Osteocyte (in vitro differentiated cells): ENCODE measurements around the gene SSPN. TPM values are rescaled to one million over a fixed set of nuclear protein-coding genes. Genes with fewer than 3 reads are reported as not detected.
"Not testable (repeated sequence)": the region's sequence is repeated elsewhere in the genome, so short reads cannot be mapped to it uniquely, and the experiment has no call there.

Source experiments
- DNase-seq: peaks from one replicate; pipeline ENCODE4 v3.0.0; 2021; ENCODE audit warnings: mixed read lengths; ENCODE audit not compliant: unreplicated experiment; ENCODE audit errors: extremely low spot score
- H3K27ac Mint-ChIP-seq: one replicate; pipeline ENCODE4 v1.8.0; 2021; ENCODE audit warnings: mild to moderate bottlenecking, mixed read lengths; ENCODE audit not compliant: unreplicated experiment
- H3K27me3 Mint-ChIP-seq: one replicate; pipeline ENCODE4 v1.8.0; 2021; ENCODE audit warnings: mixed read lengths; ENCODE audit not compliant: unreplicated experiment
- H3K36me3 Mint-ChIP-seq: one replicate; pipeline ENCODE4 v1.8.0; 2021; ENCODE audit warnings: mixed read lengths; ENCODE audit not compliant: unreplicated experiment
- H3K4me1 Mint-ChIP-seq: one replicate; pipeline ENCODE4 v1.8.0; 2021; ENCODE audit warnings: mixed read lengths; ENCODE audit not compliant: unreplicated experiment
- H3K4me3 Mint-ChIP-seq: one replicate; pipeline ENCODE4 v1.8.0; 2021; ENCODE audit warnings: mild to moderate bottlenecking, moderate library complexity, mixed read lengths; ENCODE audit not compliant: unreplicated experiment
- H3K9me3 Mint-ChIP-seq: one replicate; pipeline ENCODE4 v1.8.0; 2021; ENCODE audit warnings: mixed read lengths; ENCODE audit not compliant: unreplicated experiment
- CTCF ChIP-seq: fragments of 200-600 bp; sonication (generic); IDR thresholded peaks from 2 replicates; pipeline ENCODE4 v1.5.0; 2021; ENCODE audit warnings: antibody characterized with exemption, mild to moderate bottlenecking, moderate library complexity
- total RNA-seq: library from RNA; stranded (reverse); gene quantifications from 2 replicates; pipeline ENCODE4 v1.2.1, GENCODE V29; 2021

SSPN gene
- total RNA-seq, 1 donor from 2014 or later, result 19.2 TPM

- H3K36me3 Mint-ChIP-seq, result no peaks in the 10 kb centered on the region
- DNase-seq, result no peak
- no peak overlapping the region for H3K27ac Mint-ChIP-seq
- TF ChIP-seq CTCF, result no peak
- H3K9me3 Mint-ChIP-seq, result no peaks in the 10 kb centered on the region
- no peaks in the 10 kb centered on the region for H3K27me3 Mint-ChIP-seq
- peaks cover 7% of the 10 kb centered on the region for H3K4me1 Mint-ChIP-seq
- H3K4me3 Mint-ChIP-seq, result no peak overlapping the region
These were observed 36.1 kb downstream of the SSPN start for GRCh38 chr12:26231470-26231869.

- no peak for TF ChIP-seq CTCF
- H3K27me3 Mint-ChIP-seq, result no peaks in the 10 kb centered on the region
- H3K36me3 Mint-ChIP-seq, result no peaks in the 10 kb centered on the region
- no peak overlapping the region for H3K27ac Mint-ChIP-seq
- no peak overlapping the region for H3K4me3 Mint-ChIP-seq
- no peak for DNase-seq
- peaks cover 4% of the 10 kb centered on the region for H3K4me1 Mint-ChIP-seq
- no peaks in the 10 kb centered on the region for H3K9me3 Mint-ChIP-seq
These were observed 36.5 kb downstream of the SSPN start for GRCh38 chr12:26231921-26232320.

- Mint-ChIP-seq H3K4me3 (no peak overlapping the region), H3K4me1 (no peaks in the 10 kb centered on the region), H3K9me3 (no peaks in the 10 kb centered on the region), H3K27me3 (no peaks in the 10 kb centered on the region), H3K27ac (no peak overlapping the region), H3K36me3 (no peaks in the 10 kb centered on the region)
- no peak for TF ChIP-seq CTCF
- DNase-seq, result no peak
These were observed 38.3 kb downstream of the SSPN start for GRCh38 chr12:26233631-26234030.

DNA sequence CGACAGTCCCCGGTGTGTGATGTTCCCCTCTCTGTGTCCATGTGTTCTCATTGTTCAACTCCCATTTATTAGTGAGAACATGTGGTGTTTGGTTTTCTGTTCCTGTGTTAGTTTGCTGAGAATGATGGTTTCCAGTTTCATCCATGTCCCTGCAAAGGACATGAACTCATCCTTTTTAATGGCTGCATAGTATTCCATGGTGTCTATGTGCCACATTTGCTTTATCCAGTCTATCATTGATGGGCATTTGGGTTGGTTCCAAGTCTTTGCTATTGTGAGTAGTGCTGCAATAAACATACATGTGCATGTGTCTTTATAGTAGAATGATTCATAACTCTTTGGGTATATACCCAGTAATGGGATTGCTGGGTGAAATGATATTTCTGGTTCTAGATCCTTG lies 40.1 kb downstream of the SSPN start:
- not testable (repeated sequence) for H3K9me3 Mint-ChIP-seq, H3K27me3 Mint-ChIP-seq, H3K36me3 Mint-ChIP-seq, DNase-seq, H3K4me1 Mint-ChIP-seq, H3K4me3 Mint-ChIP-seq, H3K27ac Mint-ChIP-seq

GRCh38 chr12:26238341-26239121 lies 43.2 kb downstream of the SSPN start:
- no peaks in the 10 kb centered on the region for H3K4me1 Mint-ChIP-seq
- no peaks in the 10 kb centered on the region for H3K27me3 Mint-ChIP-seq
- TF ChIP-seq CTCF, result no peak
- no peaks in the 10 kb centered on the region for H3K36me3 Mint-ChIP-seq
- H3K27ac Mint-ChIP-seq, result no peak overlapping the region
- H3K9me3 Mint-ChIP-seq, result no peaks in the 10 kb centered on the region
- H3K4me3 Mint-ChIP-seq, result no peak overlapping the region
- DNase-seq, result no peak
